DMS 273 treated with DMSO at 0.1 percent for 48 hours (cell line): ENCODE results near the gene LST1.

Source experiments
- DNase-seq: peaks from one replicate; lab custom pipeline; 2025; lab: John Stamatoyannopoulos, UW

The LST1 gene

DNA sequence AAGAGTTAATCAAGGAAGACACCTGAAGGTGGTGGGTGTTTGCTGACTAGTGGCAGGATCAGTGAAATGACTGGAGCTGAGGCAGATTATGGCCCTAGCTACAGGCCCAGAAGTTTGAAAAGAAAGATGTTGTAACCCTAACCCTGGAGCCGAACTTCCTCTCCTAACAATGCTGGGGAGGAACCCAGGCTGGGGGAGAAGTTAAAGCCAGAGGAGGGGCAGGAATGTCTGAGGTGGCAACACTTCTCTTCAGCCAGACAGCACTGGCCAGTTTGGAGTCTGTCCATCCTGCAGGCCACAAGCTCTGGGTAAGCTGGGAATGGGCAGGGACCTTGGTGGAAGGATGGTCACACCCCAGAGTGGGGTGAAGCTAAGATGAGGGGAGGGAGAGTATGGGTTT is at the start of gene LST1:
Gene LST1, plus strand, starts transcription at position 270 of the 400 bp plus-strand sequence. CDS start 1,023 bp downstream, outside the sequence.
- no peak for DNase-seq

DNA sequence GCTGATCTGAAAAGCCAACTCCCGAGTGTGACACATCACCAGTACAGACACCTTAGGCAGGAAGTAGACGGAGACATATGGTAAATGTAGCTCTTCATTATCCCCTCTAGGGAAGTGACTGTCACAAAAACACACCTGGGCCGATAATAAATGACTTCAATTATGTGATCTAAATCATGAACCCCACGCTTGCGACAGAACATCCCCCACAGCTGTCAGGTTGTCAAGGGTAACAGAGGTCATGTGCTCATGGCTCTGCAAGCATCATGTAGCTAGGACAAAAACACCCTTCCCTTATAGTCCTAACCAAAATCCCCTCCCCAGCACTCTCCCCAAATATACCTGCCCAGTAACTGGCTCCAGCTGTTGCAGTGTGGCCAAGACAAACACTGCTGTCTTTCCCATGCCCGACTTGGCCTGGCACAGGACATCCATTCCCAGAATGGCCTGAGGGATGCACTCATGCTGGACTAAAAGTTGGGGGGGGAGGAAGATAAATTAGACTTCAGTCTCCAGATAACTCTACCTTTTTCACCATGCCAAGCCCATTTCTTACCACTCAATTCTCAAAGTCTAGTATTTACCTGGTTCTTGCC is 47.2 kb upstream of the LST1 start:
- no peak for DNase-seq

GRCh38 chr6:31540640-31541039 is 45.4 kb upstream of the LST1 start:
- no peak for DNase-seq

DNA sequence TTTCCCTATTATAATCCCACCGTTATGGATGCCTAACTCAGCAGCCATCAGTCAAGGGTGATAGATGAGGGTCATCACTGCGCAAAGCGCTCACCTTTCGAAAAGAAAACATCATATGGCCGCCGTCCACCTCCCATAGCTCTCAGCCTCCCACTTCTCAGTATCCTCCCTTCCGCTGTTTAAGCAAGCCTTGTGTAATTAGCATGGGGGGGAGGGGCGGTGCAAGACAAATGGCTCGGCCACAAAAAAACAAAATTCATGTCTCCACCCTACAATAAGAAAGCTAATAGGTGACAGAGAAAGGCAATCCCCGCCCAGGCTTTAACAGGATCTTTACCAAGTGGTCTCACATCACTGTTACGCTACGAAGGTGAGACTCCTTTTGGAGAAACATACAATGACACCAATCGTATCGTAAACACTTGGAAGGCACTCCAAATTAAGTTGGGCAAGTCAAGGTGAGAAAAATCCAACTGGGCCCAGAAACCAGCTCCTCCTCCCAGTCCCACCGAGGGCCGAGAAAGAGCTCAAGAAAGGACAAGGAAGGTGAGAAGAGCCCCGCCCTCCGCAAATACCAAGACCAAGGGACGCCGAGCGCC is 44.9 kb upstream of the LST1 start:
- DNase-seq: peak; percentile 8

DNA sequence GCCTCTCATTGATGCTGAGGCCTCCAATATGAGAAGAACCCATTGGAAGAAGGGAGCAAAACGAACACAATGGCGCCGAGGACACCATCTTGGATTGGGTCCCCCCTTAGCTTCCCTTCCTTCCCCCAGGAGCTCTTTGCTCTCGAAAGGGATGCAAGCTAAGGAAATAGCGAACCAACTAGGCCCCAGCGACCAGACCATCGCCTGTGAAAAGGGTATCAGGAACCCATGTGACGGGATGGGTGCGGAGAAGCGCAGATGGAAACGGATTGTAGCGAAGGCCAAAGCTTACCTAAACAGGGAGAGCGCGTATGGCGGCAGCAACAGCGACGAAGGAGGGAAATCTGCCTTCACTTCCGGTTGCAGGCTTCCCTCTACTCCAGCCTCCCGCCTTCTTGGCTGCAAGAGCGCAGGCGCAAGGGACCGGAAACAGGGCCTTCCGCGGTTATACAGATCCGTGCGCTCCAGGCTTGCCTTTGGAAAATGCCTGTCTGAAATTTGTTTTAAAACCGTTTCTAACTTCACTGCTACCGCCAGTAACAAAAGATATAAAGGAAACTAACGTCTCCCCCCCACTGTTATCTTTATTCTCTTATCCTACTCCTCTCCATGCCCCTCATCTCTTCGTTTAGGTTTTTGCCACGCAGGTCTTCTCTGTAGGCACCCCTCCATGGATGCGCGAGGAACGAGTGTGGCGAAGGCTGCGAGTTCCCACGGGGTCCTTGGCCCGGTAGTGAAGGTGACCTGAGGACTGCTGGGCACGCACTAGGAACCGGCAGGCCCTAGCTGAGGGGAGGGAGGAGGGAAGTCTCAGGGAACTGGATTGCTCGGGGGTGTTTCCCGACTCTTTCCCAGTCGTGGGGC is 44.2 kb upstream of the LST1 start, which contains the start of gene DDX39B:
Gene DDX39B, minus strand, starts transcription at position 346 of the 864 bp plus-strand sequence. CDS start 1,471 bp downstream, outside the sequence.
- peak; percentile 89 for DNase-seq

DNA sequence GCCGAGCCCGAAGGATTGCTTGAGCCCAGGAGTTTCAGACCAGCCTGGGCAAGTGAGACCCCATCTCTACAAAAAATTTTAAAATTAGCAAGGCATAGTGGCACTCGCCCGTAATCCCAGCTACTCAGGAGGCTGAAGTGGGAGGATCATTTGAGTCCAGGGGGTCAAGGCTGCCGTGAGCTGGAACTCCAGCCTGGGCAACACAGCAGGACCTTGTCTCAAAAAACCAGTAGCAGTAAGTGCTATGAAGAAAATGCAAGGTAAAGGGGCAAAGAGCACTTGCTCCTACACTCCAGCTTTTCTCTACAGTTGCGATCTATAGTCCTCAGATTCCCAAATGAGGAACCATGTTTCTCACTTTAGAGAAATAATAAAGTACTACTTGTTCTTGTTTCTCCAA is 42.4 kb upstream of the LST1 start:
- DNase-seq: no peak

GRCh38 chr6:31544676-31545075 is 41.4 kb upstream of the LST1 start:
- no peak for DNase-seq

DNA sequence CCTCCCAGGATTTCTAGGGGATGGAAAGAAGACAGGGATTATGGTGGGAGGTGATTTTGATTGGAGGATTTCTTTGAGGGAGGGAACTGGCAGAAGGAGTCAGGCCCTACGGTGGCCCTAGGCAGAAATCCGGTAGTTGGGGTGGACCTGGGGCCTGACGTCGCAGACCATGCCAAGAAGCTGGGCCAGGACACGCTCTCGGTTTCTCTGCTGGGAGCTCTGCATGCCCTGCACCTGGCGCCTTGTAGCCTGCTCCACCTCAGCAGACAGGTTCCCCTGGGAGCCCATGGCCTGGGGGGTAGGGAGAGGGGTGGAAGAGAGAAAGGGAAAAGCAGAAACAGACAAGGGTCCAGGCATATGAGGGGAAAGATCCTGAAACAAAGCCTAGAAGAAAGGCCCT is 40.8 kb upstream of the LST1 start:
- no peak for DNase-seq

- DNase-seq: peak; percentile 81
Observed at GRCh38 chr6:31546339-31546957, 39.6 kb upstream of the LST1 start, which contains the start of gene ATP6V1G2. Gene ATP6V1G2 (minus strand): TSS chr6:31546608. CDS start chr6:31546559, 49 bp downstream.

DNA sequence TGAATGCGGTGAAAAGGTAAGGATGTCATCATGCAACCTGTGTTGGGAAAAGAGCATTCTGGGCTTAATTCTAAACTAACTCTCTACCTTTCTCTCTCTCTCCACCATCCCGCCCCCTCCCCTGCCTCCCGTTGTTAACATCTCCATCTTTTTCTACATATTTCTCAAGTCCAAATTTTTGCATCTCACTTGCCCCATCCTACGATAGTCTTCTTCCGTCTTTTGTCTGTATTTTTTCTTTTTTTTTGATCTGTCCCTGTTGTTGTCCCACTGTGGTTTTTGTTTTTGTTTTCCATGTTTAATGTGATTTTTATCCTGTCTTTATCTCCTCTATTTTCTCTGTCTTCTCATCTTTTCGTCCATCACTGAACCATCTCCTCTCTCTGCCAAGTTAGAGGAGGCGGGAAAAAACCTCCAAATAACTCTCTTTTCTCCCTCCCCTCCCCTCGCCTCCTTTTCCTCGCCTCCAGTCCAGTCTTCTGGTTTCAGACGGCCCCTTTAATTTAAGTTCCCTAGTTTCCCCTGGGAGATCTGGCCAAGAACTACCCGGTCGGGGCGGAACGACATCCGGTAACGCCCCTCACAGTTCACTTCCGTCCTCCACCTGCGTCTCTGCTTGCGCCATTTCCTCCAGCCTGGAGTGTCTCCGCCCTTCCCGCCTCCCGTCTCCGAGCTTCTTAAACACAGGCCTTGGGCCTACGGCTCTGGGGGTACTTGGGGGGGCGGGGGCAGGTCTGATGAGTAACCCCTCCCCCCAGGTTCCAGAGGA is 38.9 kb upstream of the LST1 start, which contains the start of gene NFKBIL1:
Gene NFKBIL1, plus strand, starts transcription at position 651 of the 769 bp plus-strand sequence. Its CDS starts 87 bp downstream, at position 738.
- DNase-seq: peak; percentile 96

- DNase-seq: no peak
Observed at GRCh38 chr6:31547727-31548543, 38.1 kb upstream of the LST1 start.

DNA sequence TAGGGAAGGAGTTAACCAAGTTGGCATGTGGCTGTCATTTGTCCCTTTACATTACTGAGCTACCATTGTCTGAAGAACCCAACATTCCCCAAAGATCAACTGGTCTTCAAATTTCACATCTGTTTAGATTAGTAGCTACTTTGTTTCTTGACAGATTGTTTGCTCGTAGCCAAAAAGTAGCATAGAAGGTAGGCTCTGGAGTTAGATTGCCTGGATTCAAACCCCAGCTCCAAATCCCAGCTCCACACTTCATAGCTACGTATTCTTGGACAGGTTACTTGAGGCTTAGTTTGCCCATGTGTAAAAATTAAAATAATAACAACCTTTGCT is 37.6 kb upstream of the LST1 start:
- no peak for DNase-seq

- DNase-seq: peak; percentile 11
Observed at GRCh38 chr6:31551371-31551770, 34.7 kb upstream of the LST1 start.

- DNase-seq: no peak
Observed at GRCh38 chr6:31556307-31556706, 29.8 kb upstream of the LST1 start.

- no peak for DNase-seq
Observed at GRCh38 chr6:31557443-31558317, 28.4 kb upstream of the LST1 start.

DNA sequence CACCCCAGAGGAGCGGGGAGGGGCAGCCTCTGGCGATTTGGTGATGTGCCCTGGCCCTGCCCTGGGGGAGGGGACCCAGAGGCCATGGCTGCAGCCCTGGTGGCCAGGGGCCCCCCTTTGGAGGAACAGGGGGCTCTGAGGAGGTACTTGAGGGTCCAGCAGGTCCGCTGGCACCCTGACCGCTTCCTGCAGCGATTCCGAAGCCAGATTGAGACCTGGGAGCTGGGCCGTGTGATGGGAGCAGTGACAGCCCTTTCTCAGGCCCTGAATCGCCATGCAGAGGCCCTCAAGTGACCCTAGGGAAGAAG is 27.8 kb upstream of the LST1 start:
- DNase-seq: no peak

- no peak for DNase-seq
Observed at GRCh38 chr6:31558631-31559500, 27.2 kb upstream of the LST1 start.

DNA sequence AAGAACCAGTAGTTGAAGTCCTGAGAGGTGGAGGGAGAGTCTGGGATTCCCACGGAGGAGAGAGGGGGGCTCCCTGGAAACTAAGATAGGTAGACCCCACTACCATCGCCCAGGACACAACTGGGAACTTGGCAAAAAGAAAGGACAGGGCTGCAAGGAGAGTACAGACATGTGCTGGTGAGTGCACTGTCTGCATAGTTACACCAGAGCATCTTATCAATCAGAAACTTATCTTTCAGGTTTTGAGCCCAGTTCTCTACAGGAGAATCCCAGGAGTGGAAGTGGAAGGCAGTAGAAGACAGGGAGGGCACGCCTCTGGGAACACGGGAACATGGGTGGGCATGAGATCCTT is 26.5 kb upstream of the LST1 start:
- no peak for DNase-seq
